A549 (cell line): ENCODE measurements around the gene ASAH2B. TPM values are rescaled to one million over a fixed set of nuclear protein-coding genes. Genes with fewer than 3 reads are reported as not detected.
"Not testable (repeated sequence)": the region's sequence is repeated elsewhere in the genome, so short reads cannot be mapped to it uniquely, and the experiment has no call there.

Experiments used
- ATAC-seq, 2 experiments: fragments of 200-7000 bp in 1 of 2; fragments of >200 bp in 1 of 2; cut with Nextera tagmentation in 1 of 2; cut with Tn5 transposase in 1 of 2; 3 replicates each; pipeline versions ENCODE4 v1.8.0 to v1.9.1; 2018 to 2020; ENCODE audit warnings: mild to moderate bottlenecking in 1 of 2, moderate library complexity in 1 of 2
- CTCF ChIA-PET: fragments of 300-600 bp; sonication (Branson Sonifier 250); formaldehyde crosslinking; extraction: SDS; loops from one replicate; lab custom pipeline; 2021; ENCODE audit warnings: antibody characterized with exemption, inconsistent platforms; lab: Yijun Ruan, JAX
- POLR2A ChIA-PET: fragments of 350-600 bp; formaldehyde crosslinking; extraction: SDS; loops from one replicate; lab custom pipeline; 2021; ENCODE audit warnings: antibody characterized with exemption, inconsistent platforms; lab: Yijun Ruan, JAX
- DNase-seq, 2 experiments: peaks; one replicate each; pipeline versions ENCODE4 v3.0.0 to v3.0.0-alpha.2; 2011 to 2016; ENCODE audit warnings: low read depth in 1 of 2, low spot score in 1 of 2
- FAIRE-seq: peaks from 2 replicates; lab custom pipeline; 2011; peaks lifted over from hg19 to GRCh38; lab: Jason Lieb, UNC
- H3K27ac ChIP-seq, 2 experiments: fragments of >200 bp; sonication (Bioruptor Twin); formaldehyde crosslinking; 3 replicates each; pipeline ENCODE4 v1.5.1; 2016 to 2017
- H3K4me1 ChIP-seq: fragments of >200 bp; sonication (Bioruptor Twin); formaldehyde crosslinking; 3 replicates; pipeline ENCODE4 v1.6.1; 2016
- H3K4me2 ChIP-seq: fragments of >200 bp; sonication (Bioruptor Twin); formaldehyde crosslinking; 3 replicates; pipeline ENCODE4 v1.6.1; 2016
- H3K4me3 ChIP-seq: fragments of >200 bp; sonication (Bioruptor Twin); formaldehyde crosslinking; 3 replicates; pipeline ENCODE4 v1.5.1; 2016
- H3K9me3 ChIP-seq: fragments of >200 bp; sonication (Bioruptor Twin); formaldehyde crosslinking; 3 replicates; pipeline ENCODE4 v1.6.1; 2016
- CBX8 ChIP-seq: fragments of 200-600 bp; sonication (generic); IDR thresholded peaks from 2 replicates; pipeline ENCODE4 v1.6.1; 2016
- CEBPB ChIP-seq, 2 experiments: fragments of >200 bp in 1 of 2; sonication (Bioruptor Twin) in 1 of 2; formaldehyde crosslinking in 1 of 2; IDR thresholded peaks; 2 replicates each; pipeline ENCODE4 v1.6.1; 2012 to 2016
- CTCF ChIP-seq: fragments of >200 bp; sonication (Bioruptor Twin); formaldehyde crosslinking; IDR thresholded peaks from 3 replicates; pipeline ENCODE4 v1.5.1; 2016
- ELK1 ChIP-seq: fragments of 150-350 bp; IDR thresholded peaks from 2 replicates; pipeline ENCODE4 v1.6.1; 2014; ENCODE audit warnings: low read depth, mild to moderate bottlenecking, low read length
- ESRRA ChIP-seq: fragments of 150-350 bp; IDR thresholded peaks from 2 replicates; pipeline ENCODE4 v1.6.1; 2014; ENCODE audit warnings: mild to moderate bottlenecking, low read length, borderline replicate concordance
- PHF8 ChIP-seq: fragments of 200-600 bp; sonication (generic); IDR thresholded peaks from 2 replicates; pipeline ENCODE4 v1.6.1; 2016; ENCODE audit warnings: low read depth, mild to moderate bottlenecking, antibody characterized with exemption, moderate library complexity, borderline replicate concordance
- POLR2A ChIP-seq: IDR thresholded peaks from 2 replicates; pipeline ENCODE4 v1.6.1; 2012; ENCODE audit warnings: mild to moderate bottlenecking, low read length
- RAD21 ChIP-seq, 2 experiments: fragments of >200 bp in 1 of 2; sonication (Bioruptor Twin) in 1 of 2; formaldehyde crosslinking in 1 of 2; IDR thresholded peaks in 1 of 2; conservative IDR thresholded peaks in 1 of 2; 2 replicates in 1 of 2; 3 replicates in 1 of 2; pipeline ENCODE4 v1.6.1; 2012 to 2018; ENCODE audit warnings: inconsistent platforms in 1 of 2
- SMC3 ChIP-seq: fragments of >200 bp; sonication (Bioruptor Twin); formaldehyde crosslinking; IDR thresholded peaks from 3 replicates; pipeline ENCODE4 v1.6.1; 2018; ENCODE audit warnings: inconsistent platforms
- WGBS: methylation state at CpG from one replicate; pipeline ENCODE4 v1.1.6; 2017; ENCODE audit errors: missing lambda C conversion rate; 5-methylcytosine and 5-hydroxymethylcytosine counted together
- polyA plus RNA-seq, 4 experiments: library from polyadenylated mRNA; depleted of rRNA in 3 of 4; stranded (reverse); fragments of >200 nt; fragmentation: RNase III in 1 of 4; extraction: RNeasy Plus Mini Kit Qiagen cat#74134 plus additional on column Dnase treatment in 1 of 4; gene quantifications; 2 replicates in 3 of 4; 3 replicates in 1 of 4; pipeline ENCODE4 v1.2.3, GENCODE V29; 2011 to 2017
- TF ChIP-seq, protein P1 (sequence below): fragments of >200 bp; sonication (Bioruptor Twin); formaldehyde crosslinking; IDR thresholded peaks from 2 replicates; pipeline ENCODE4 v1.6.1; 2016

ASAH2B gene
- polyA plus RNA-seq, 2 of the 4 experiments (the other 2 are of a cell fraction), result 3.9 to 10.5 TPM

GRCh38 chr10:50780036-50780435, 40.3 kb downstream of the ASAH2B start:
- H3K4me3 ChIP-seq, ATAC-seq, DNase-seq, CTCF ChIA-PET, POLR2A ChIA-PET, H3K9me3 ChIP-seq, H3K4me2 ChIP-seq, FAIRE-seq, H3K4me1 ChIP-seq, H3K27ac ChIP-seq: not testable (repeated sequence)
- 4% methylated on average over 1 of the region's 1 CpG for WGBS

GRCh38 chr10:50782017-50782416, 42.3 kb downstream of the ASAH2B start:
- H3K4me3 ChIP-seq, ATAC-seq, H3K27ac ChIP-seq, CTCF ChIA-PET, H3K4me1 ChIP-seq, H3K9me3 ChIP-seq, POLR2A ChIA-PET, FAIRE-seq, H3K4me2 ChIP-seq, DNase-seq: not testable (repeated sequence)

DNA sequence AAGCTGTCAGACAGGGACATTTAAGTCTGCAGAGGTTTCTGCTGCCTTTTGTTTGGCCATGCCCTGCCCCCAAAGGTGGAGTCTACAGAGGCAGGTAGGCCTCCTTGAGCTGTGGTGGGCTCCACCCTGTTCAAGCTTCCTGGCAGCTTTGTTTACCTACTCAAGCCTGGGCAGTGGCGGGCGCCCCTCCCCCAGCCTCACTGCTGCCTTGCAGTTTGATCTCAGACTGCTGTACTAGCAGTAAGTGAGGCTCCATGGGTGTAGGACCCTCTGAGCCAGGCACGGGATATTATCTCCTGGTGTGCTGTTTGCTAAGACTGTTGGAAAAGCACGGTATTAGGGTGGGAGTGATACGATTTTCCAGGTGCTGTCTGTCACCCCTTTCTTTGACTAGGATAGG, 48.2 kb downstream of the ASAH2B start:
- DNase-seq, FAIRE-seq, H3K4me2 ChIP-seq, H3K27ac ChIP-seq, H3K4me1 ChIP-seq, H3K4me3 ChIP-seq, ATAC-seq, H3K9me3 ChIP-seq, POLR2A ChIA-PET: not testable (repeated sequence)
- CTCF ChIA-PET, result interaction anchor here (0.7 to 1.7 kb wide), 4 partner anchors 78 to 104 kb away, joined by 3 to 4 read pairs (median 3); no protein-coding TSS in a partner anchor
- WGBS, result 0% methylated on average over 5 of the region's 5 CpGs

DNA sequence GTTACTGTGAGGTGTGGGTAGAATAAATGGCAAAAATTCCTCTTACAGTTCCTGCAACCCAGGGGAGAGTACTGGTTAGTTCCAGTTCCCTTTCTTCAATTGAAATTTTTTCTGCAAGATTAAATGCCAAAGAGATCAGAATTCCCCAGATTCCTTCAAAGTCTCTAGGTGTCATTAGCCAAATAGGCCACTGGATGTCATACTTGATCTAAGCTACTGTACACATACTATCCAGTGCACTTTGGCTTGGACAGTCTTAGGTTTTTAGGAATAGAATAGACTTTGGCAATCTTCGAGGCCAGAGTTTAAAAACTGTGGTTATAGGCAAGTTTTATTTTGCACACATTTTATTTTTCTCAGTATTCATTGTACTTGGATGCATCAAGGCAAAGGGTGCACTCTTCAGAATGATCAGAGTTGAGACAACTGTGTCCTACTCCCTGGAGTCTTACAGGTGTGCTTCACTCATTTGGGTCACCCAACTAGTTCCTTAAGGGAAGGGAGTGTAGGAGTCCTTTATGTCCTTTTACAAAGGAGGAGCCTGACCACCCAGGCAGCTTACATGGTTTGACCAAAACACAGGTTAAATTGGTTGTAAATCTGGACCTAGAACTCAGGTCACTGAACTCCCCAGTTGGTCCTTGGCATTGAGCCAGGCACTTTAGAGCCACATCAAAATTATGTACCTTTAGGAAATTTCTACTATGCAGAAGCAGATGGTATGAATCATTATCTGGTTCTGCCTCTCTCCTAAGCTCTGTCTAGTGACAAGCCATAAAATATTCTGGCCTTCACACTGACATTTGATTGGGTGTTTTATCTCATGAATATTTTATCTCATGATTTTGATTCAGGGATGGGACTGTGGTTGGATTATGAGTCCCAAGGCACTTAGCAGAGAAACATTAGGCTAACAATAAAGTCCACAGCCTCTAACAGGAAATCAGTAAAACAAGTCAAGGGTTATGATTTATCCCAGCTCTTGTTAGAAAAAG, 49.5 kb downstream of the ASAH2B start:
- TF ChIP-seq PHF8 (no peak), CTCF (peak; percentile 46), ESRRA (no peak), CBX8 (no peak), ELK1 (no peak), RAD21 (conservative IDR thresholded peaks at IDR 0.05 in 1 of 2, IDR thresholded peaks at IDR 0.05 in 1 of 2) (peak; percentile 67 to 73), SMC3 (peak; percentile 45; the same call in 2 of the 3 replicates), POLR2A (no peak)
- TF ChIP-seq, protein P1, sequence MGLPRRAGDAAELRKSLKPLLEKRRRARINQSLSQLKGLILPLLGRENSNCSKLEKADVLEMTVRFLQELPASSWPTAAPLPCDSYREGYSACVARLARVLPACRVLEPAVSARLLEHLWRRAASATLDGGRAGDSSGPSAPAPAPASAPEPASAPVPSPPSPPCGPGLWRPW, result no peak
- FAIRE-seq (peak; percentile 51), ATAC-seq (peak; percentile 82 to 90), DNase-seq (peak; percentile 36 to 47)
- no peaks in the 10 kb centered on the region for H3K9me3 ChIP-seq
- no peaks in the 10 kb centered on the region for H3K4me1 ChIP-seq
- no peak overlapping the region for H3K27ac ChIP-seq
- 4% methylated on average over 1 of the region's 1 CpG for WGBS
- no peak overlapping the region for H3K4me2 ChIP-seq
- H3K4me3 ChIP-seq, result no peak overlapping the region
- POLR2A ChIA-PET, result interaction anchor here (0.7 kb wide), 1 partner anchor 130 kb away, joined by 3 read pairs; no protein-coding TSS in a partner anchor
- CTCF ChIA-PET, result interaction anchor here (1.3 to 1.7 kb wide), 3 partner anchors 101 to 130 kb away, joined by 3 to 4 read pairs (median 3); no protein-coding TSS in a partner anchor

GRCh38 chr10:50794490-50794889, 54.8 kb downstream of the ASAH2B start:
- Histone ChIP-seq H3K27ac (no peak overlapping the region), H3K4me1 (no peaks in the 10 kb centered on the region), H3K9me3 (no peaks in the 10 kb centered on the region), H3K4me2 (no peak overlapping the region), H3K4me3 (no peak overlapping the region)
- CTCF ChIA-PET, result no interaction called here
- no peak for TF ChIP-seq CEBPB (IDR thresholded peaks at IDR 0.05)
- TF ChIP-seq CTCF, result no peak
- TF ChIP-seq, all 56 proteins: peak for 0
- ATAC-seq, result no peak
- POLR2A ChIA-PET, result no interaction called here
- no peak for DNase-seq
- FAIRE-seq, result no peak
